Measurements from ENCODE around the gene SETDB2. TPM values are rescaled to one million over a fixed set of nuclear protein-coding genes. Genes with fewer than 3 reads are reported as not detected.

Gene SETDB2
- polyA plus RNA-seq, 3 donors, result 4.8 to 6.8 (median 6.4) TPM

DNA sequence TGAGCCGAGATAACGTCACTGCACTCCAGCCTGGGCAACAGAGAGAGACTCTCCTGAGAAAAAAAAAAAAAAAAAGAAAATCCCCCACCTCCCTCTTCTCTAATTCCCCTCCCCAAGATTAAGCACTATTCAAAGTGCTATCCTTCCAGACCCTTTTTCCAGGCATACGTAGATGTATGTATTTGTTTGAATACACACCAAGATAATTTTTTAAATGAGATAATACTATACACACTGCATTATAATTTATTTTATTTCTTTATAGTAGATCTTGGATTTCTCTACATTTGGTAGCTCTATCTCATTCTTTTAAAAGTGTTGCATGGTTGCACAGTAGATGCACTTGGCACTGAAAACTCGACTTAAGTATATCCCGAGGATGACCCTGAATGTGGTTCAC, 32.7 kb upstream of the SETDB2 start:
- Mint-ChIP-seq H3K36me3 (peaks cover 5 to 6% of the 10 kb centered on the region in 2 donors), H3K27ac (no peak overlapping the region)
- intact Hi-C loops (cut with micrococcal nuclease), result no loop called here

DNA sequence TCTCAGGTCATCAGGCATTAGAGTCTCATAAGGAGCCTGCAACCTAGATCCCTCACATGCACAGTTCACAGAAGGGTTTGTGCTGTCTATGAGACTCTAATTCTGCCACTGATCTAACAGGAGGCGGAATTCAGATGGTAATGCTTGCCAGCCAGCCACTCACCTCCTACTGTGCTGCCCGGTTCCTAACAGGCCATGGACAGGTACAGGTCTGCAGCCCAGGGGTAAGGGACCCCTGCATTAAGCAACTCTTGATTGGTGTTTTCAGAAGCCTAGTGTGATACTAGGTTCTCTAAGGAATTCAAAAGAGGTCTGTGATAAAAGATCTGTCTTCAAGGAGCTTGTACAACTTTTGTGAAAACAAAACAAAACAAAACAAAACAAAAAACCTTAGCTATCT, 31.3 kb upstream of the SETDB2 start:
- H3K79me2 ChIP-seq (ENCODE audit: insufficient read depth, low read length), result no peaks in the 10 kb centered on the region
- Mint-ChIP-seq H3K27ac (no peak overlapping the region), H3K27me3 (ENCODE audit: low read depth in 3 of 3) (no peaks in the 10 kb centered on the region), H3K9me3 (peaks cover 0 to 3% (median 0%) of the 10 kb centered on the region in 7 donors), H3K36me3 (peaks cover 5 to 6% of the 10 kb centered on the region in 2 donors), H3K4me1 (peaks cover 13% of the 10 kb centered on the region), H3K4me3 (no peak overlapping the region)
- H3K27ac ChIP-seq (ENCODE audit: low read depth in 1 of 2, low read length in 2 of 2), result no peak overlapping the region
- no CpG with 5 or more reads among the region's 2 CpGs for WGBS (ENCODE audit: insufficient coverage)
- no peaks in the 10 kb centered on the region for H3K9me3 ChIP-seq (replicated peaks in 1 of 2; ENCODE audit: control insufficient read depth in 1 of 2, insufficient read depth in 1 of 2, low read length in 2 of 2)
- no peak overlapping the region for H2AFZ ChIP-seq (ENCODE audit: insufficient read depth, low read depth, low read length, poor library complexity, severe bottlenecking)
- H3K4me1 ChIP-seq (ENCODE audit: control insufficient read depth in 1 of 2, insufficient read depth in 2 of 2, low read length in 2 of 2), result peaks cover 8 to 10% of the 10 kb centered on the region in 2 donors
- H4K20me1 ChIP-seq (ENCODE audit: insufficient read depth, low read length), result no peaks in the 10 kb centered on the region
- DNase-seq, result no peak
- H3K36me3 ChIP-seq (replicated peaks in 1 of 2; ENCODE audit: control insufficient read depth in 1 of 2, insufficient read depth in 2 of 2, low read length in 2 of 2), result no peaks in the 10 kb centered on the region
- H3K4me3 ChIP-seq (replicated peaks in 1 of 3; ENCODE audit: low read depth in 2 of 3, low read length in 3 of 3), result no peak overlapping the region
- H3K27me3 ChIP-seq (ENCODE audit: control insufficient read depth in 2 of 2, insufficient read depth in 2 of 2, low read length in 2 of 2), result no peaks in the 10 kb centered on the region
- no peak for TF ChIP-seq CTCF (IDR thresholded peaks at IDR 0.05)
- intact Hi-C loops (cut with micrococcal nuclease), result no loop called here
- no peak overlapping the region for H3K4me2 ChIP-seq (replicated peaks; ENCODE audit: extremely low read depth, low read length, poor library complexity, severe bottlenecking)
- no peak overlapping the region for H3K9ac ChIP-seq (ENCODE audit: insufficient read depth, low read length, poor library complexity, severe bottlenecking)

More for the DNA sequence above, 32.7 kb upstream of the SETDB2 start:
- H3K27me3 ChIP-seq (ENCODE audit: control insufficient read depth in 2 of 2, insufficient read depth in 2 of 2, low read length in 2 of 2), result no peaks in the 10 kb centered on the region
- no peak overlapping the region for H3K27ac ChIP-seq (ENCODE audit: low read depth in 1 of 2, low read length in 2 of 2)
- WGBS (ENCODE audit: insufficient coverage), result 100% methylated on average over 2 of the region's 5 CpGs
- Mint-ChIP-seq H3K4me3 (no peak overlapping the region), H3K9me3 (peaks cover 0 to 5% (median 0%) of the 10 kb centered on the region in 7 donors), H3K4me1 (peaks cover 3% of the 10 kb centered on the region), H3K27me3 (ENCODE audit: low read depth in 3 of 3) (no peaks in the 10 kb centered on the region)
- DNase-seq, result no peak
- no peak for TF ChIP-seq CTCF (IDR thresholded peaks at IDR 0.05)
- H3K9me3 ChIP-seq (replicated peaks in 1 of 2; ENCODE audit: control insufficient read depth in 1 of 2, insufficient read depth in 1 of 2, low read length in 2 of 2), result no peaks in the 10 kb centered on the region
- H3K4me2 ChIP-seq (replicated peaks; ENCODE audit: extremely low read depth, low read length, poor library complexity, severe bottlenecking), result no peak overlapping the region
- no peaks in the 10 kb centered on the region for H3K79me2 ChIP-seq (ENCODE audit: insufficient read depth, low read length)
- H3K9ac ChIP-seq (ENCODE audit: insufficient read depth, low read length, poor library complexity, severe bottlenecking), result no peak overlapping the region
- H2AFZ ChIP-seq (ENCODE audit: insufficient read depth, low read depth, low read length, poor library complexity, severe bottlenecking), result no peak overlapping the region
- no peaks in the 10 kb centered on the region for H4K20me1 ChIP-seq (ENCODE audit: insufficient read depth, low read length)
- H3K36me3 ChIP-seq (replicated peaks in 1 of 2; ENCODE audit: control insufficient read depth in 1 of 2, insufficient read depth in 2 of 2, low read length in 2 of 2), result no peaks in the 10 kb centered on the region
- H3K4me3 ChIP-seq (replicated peaks in 1 of 3; ENCODE audit: low read depth in 2 of 3, low read length in 3 of 3), result no peak overlapping the region
- no peaks in the 10 kb centered on the region for H3K4me1 ChIP-seq (ENCODE audit: control insufficient read depth in 1 of 2, insufficient read depth in 2 of 2, low read length in 2 of 2)

All from CD14-positive monocyte (primary cell).